GM13977 (cell line): ENCODE results near the gene PHAF1.
A peak's percentile ranks its signal among the peaks of the same experiment; 100 is the strongest.

Experiments used
- DNase-seq: peaks from one replicate; pipeline ENCODE4 v3.0.0; 2012; ENCODE audit warnings: low spot score
- CTCF ChIP-seq: IDR thresholded peaks from 2 replicates; pipeline ENCODE4 v1.5.1; 2012; ENCODE audit warnings: mild to moderate bottlenecking, control low read depth; ENCODE audit not compliant: insufficient read depth; ENCODE audit errors: extremely low read depth, missing control alignments
- in situ Hi-C: fragments of 300-500 bp; cut with MboI; formaldehyde crosslinking; loops from one replicate; pipeline ENCODE4 v1.12.0; 2022; ENCODE audit warnings: low sequenced_read_pairs, low pct_unique_long_range_greater_than_20kb, mixed read lengths, inconsistent platforms; ENCODE audit not compliant: unreplicated experiment

Gene PHAF1

GRCh38 chr16:67169642-67170167 is 60.0 kb downstream of the PHAF1 start:
- TF ChIP-seq CTCF = peak; percentile 76
- no peak for DNase-seq
- in situ Hi-C loops = no loop called here

- in situ Hi-C loops = no loop called here
- peak; percentile 86 for DNase-seq
Observed at GRCh38 chr16:67170168-67170948, 60.6 kb downstream of the PHAF1 start, which contains the start of gene NOL3. NOL3 (plus strand) TSS chr16:67170538.

GRCh38 chr16:67170949-67171649 is 61.4 kb downstream of the PHAF1 start:
- in situ Hi-C loops = no loop called here
- TF ChIP-seq CTCF = no peak
- no peak for DNase-seq

More at GRCh38 chr16:67170168-67170948, 60.6 kb downstream of the PHAF1 start, which contains the start of gene NOL3:
- TF ChIP-seq CTCF = no peak

GRCh38 chr16:67173323-67173722 is 63.6 kb downstream of the PHAF1 start:
- in situ Hi-C loops = no loop called here
- DNase-seq = no peak
- TF ChIP-seq CTCF = no peak

GRCh38 chr16:67173808-67174705 is 64.3 kb downstream of the PHAF1 start:
- in situ Hi-C loops = no loop called here
- TF ChIP-seq CTCF = no peak
- DNase-seq = peak; percentile 79

GRCh38 chr16:67174706-67175231 is 65.0 kb downstream of the PHAF1 start:
- in situ Hi-C loops = no loop called here
- DNase-seq = no peak
- no peak for TF ChIP-seq CTCF
